KOPT-K1 (cell line): Measurements from ENCODE around the gene FRMD4A.

ENCODE experiments used
- H3K27ac ChIP-seq: fragments of 200-600 bp; sonication (generic); 2 replicates; pipeline ENCODE4 v1.5.1; 2016; ENCODE audit warnings: antibody characterized with exemption, mild to moderate bottlenecking, low read depth, low read length; ENCODE audit not compliant: poor library complexity, severe bottlenecking
- H3K36me3 ChIP-seq: fragments of 200-600 bp; sonication (generic); 2 replicates; pipeline ENCODE4 v1.5.1; 2017; ENCODE audit warnings: antibody characterized with exemption, mild to moderate bottlenecking, low read length, moderate library complexity; ENCODE audit not compliant: insufficient read depth
- H3K9me3 ChIP-seq: fragments of 200-600 bp; sonication (generic); 2 replicates; pipeline ENCODE4 v1.5.1; 2017; ENCODE audit warnings: antibody characterized with exemption, low read length, mild to moderate bottlenecking; ENCODE audit not compliant: insufficient read depth, poor library complexity, severe bottlenecking

Gene FRMD4A

DNA sequence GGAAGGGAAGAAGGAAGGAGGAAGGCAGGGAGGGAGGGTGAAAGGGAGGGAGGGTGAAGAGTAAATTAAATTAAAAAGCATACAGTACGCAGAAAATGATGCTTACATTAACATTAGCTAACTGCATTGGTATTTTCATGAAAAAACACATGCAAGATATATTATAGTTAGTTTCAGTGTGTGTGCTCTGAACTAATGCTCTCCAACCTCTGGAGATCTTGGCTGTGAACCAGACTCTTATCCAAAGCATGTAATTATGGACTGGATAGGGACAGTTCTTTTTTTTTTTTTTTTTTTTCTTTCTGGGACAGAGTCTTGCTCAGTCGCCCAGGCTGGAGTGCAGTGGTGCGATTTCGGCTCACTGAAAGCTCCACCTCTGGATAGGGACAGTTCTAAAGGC, 357.0 kb downstream of the FRMD4A start:
- Histone ChIP-seq H3K36me3 (no peaks in the 10 kb centered on the region), H3K9me3 (no peaks in the 10 kb centered on the region), H3K27ac (no peak overlapping the region)

DNA sequence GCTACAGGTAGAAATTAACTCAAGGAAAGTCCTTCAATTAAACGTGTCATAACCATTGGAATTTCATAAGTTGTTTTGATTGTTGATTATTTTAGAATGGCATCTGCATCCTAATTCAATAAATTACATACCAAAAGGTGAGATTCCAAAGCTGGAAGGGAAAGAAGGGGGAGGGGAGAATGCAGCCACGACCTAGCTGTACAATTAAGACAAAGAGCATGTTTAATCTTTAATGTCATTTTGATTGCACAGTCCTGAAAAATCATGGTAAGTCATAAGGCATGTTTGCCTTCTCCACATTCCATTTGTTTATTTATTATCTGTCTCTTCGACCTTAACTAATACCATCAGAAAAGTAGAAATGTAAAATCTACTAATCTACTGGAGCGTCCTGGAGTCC, 358.1 kb downstream of the FRMD4A start:
- Histone ChIP-seq H3K9me3 (no peaks in the 10 kb centered on the region), H3K27ac (no peak overlapping the region), H3K36me3 (no peaks in the 10 kb centered on the region)

- H3K36me3 ChIP-seq = no peaks in the 10 kb centered on the region
- H3K9me3 ChIP-seq = no peaks in the 10 kb centered on the region
- H3K27ac ChIP-seq = no peak overlapping the region
These were observed 358.9 kb downstream of the FRMD4A start for GRCh38 chr10:13971601-13972475.

- Histone ChIP-seq H3K9me3 (no peaks in the 10 kb centered on the region), H3K36me3 (no peaks in the 10 kb centered on the region), H3K27ac (no peak overlapping the region)
These were observed 359.8 kb downstream of the FRMD4A start for GRCh38 chr10:13970957-13971353.

DNA sequence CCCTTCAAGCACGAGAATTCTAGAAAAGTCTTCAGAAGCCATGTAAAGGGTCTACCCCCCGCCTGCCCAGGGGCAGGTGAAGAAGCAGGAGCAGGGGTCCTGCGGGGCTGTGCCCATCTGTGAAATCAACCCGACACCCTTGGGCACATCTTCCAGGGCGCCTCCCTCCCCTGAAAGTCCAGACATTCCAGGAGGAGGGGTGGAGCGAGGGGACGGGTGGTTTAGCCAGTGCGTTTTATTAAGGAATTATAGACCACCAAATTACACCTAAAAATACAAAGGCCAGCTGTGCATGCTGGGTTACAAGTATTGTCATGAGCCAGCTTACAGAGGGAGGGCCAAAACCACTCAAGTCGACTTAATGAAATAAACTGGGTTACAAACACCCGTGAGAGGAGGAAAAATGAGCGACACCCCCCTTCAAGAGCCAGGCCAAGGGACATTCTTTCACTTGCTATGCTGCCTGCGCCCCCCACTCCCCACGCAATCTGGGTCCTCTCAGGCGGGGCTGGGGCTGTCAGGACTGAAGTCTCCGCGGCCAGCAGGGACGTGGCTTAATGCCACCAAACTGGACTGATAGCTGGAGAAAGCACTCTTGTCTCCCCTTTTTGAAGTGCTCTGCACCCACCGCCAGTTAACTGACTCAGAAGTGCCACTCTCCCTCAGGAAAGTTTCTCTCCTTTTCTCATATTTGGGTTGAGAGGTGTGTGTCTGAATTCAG, 360.3 kb downstream of the FRMD4A start:
- no peaks in the 10 kb centered on the region for H3K36me3 ChIP-seq
- H3K9me3 ChIP-seq = no peaks in the 10 kb centered on the region
- no peak overlapping the region for H3K27ac ChIP-seq

DNA sequence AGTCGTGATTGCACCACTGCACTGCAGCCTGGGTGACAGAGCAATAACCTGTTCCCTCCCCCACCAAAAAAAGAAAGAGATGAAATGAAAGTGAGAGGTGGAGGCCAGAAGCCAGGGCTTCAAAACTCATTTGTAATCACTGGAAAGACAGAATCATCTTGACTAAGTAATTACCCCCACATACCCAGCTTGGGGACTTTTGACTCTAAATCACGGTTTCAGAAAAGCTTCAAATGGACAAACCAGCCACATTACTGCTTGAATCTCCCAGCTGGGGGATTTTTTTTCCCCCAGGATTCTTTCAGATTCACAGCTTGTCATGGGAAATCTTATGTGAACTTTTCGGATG, 361.0 kb downstream of the FRMD4A start:
- Histone ChIP-seq H3K36me3 (no peaks in the 10 kb centered on the region), H3K9me3 (no peaks in the 10 kb centered on the region), H3K27ac (no peak overlapping the region)

GRCh38 chr10:13969118-13969791, 361.5 kb downstream of the FRMD4A start:
- Histone ChIP-seq H3K27ac (no peak overlapping the region), H3K36me3 (no peaks in the 10 kb centered on the region), H3K9me3 (no peaks in the 10 kb centered on the region)

DNA sequence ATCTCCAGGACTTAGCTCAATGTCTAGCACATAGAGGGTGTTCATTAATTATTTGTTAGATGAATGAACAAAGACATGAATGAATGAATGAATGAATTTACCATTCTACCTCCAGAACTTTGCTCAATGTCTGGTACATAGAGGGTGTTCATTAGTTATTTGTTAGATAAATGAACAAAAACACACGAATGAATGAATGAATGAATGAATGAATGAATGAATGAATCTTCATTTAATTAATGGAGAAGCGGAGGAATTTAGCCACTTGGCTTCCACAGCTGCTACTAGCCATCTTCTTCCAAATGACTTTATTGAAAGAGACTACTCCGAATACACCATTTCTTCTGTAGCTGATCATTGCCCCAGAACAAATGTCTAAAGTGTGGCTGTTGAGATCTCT, 368.9 kb downstream of the FRMD4A start:
- Histone ChIP-seq H3K27ac (no peak overlapping the region), H3K36me3 (no peaks in the 10 kb centered on the region), H3K9me3 (no peaks in the 10 kb centered on the region)

- H3K9me3 ChIP-seq = no peaks in the 10 kb centered on the region
- no peaks in the 10 kb centered on the region for H3K36me3 ChIP-seq
- H3K27ac ChIP-seq = no peak overlapping the region
These were observed 369.6 kb downstream of the FRMD4A start for GRCh38 chr10:13961097-13961496.

DNA sequence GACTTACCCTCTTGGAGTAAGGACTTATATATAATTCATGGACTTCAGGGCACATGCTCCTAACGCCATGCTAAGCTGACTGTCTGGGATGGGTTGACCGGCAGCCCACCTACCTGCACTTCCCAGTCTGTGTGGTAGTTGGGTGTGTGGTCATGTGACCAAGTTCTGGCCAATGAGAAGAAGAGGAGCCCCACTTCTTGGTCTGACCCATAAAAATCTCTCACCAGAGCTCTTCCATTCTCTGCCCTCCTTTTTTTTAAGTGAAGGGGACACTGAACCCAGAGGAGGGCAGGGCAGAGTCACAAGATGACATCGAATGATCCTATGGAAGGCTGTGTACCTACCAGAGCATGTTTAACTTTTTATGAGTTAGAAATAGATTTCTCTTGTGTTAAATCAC, 370.1 kb downstream of the FRMD4A start:
- no peaks in the 10 kb centered on the region for H3K36me3 ChIP-seq
- H3K27ac ChIP-seq = no peak overlapping the region
- H3K9me3 ChIP-seq = no peaks in the 10 kb centered on the region

DNA sequence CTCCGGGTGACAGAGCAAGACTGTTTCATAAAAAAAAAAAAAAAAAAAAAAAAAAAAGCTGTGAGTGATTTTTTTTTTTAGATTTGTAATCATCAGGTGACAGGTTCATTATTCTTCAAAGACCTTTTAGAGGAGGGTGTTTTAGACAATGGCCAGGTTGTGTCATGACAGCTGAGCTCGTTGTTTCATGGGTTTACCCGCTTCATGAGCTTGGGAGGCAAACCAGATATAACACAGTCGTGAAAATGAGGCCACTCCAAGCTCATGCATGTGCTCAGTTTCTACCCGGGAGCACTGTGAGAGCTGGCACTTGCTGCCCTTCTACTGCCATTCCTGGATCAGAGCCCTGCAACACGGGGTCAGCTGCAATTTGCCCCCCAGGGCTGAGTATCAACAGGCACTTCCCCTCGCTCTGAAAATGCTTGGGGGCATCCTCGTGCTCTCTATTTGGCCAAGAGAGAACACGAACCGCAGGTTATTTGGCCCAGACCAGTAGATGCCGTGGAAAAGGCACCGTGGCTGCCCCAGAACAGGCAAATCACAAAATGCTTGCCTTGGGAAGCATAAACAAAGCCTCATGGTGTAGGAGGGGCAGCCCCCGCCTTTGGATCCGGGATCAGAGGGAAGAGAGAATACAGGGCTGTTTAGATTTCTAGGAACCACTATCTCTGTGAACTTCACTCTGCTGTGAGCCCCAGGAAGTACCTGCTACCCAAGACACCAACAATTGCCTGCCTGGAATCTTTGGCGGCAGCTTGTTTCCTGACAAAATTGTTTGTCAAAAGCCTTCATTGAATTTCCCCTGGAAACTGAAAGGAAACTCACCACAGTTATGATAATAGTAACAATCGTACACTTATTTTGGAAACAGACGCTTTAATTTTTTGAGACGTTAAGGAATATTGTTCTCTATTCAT, 371.0 kb downstream of the FRMD4A start:
- Histone ChIP-seq H3K9me3 (no peaks in the 10 kb centered on the region), H3K36me3 (no peaks in the 10 kb centered on the region), H3K27ac (no peak overlapping the region)

DNA sequence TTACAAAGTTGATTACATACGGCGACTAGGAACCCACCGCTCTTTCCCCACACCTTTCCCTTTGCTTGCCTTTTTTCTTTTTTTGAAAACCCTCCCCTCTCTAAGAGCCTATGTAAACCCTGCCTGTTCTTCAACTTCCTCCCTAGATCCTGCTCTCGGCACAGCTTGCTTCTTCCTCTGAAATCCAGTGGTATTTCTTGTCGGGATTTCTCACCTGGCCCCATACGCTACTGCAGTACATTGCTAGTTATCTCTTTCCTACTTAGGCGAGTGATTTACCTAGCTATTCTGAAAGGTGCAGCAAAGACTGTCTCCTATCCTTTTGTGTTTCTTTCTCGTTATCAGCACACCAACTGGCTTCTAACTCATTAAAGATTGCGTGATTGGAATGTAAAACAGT, 372.9 kb downstream of the FRMD4A start:
- Histone ChIP-seq H3K9me3 (no peaks in the 10 kb centered on the region), H3K36me3 (no peaks in the 10 kb centered on the region), H3K27ac (no peak overlapping the region)

DNA sequence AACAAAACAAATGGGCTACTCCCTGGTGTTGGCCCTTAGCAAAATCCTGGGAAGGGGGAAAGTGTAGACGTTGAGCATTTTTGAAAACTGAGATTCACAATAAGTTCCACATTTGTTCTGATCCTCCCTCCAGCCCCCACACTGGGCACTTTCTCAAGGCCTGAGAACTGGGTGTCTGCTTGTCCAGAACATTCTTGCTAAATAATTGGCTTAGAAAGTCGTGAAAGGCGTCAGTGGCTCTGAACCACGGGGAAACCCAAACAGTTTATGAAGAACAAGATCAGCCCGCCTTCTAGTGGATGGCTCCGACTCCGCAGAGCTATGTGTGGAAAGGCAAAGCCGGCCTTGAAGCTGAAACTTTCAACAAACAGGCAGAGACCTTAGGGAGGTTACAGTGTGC, 373.9 kb downstream of the FRMD4A start:
- no peaks in the 10 kb centered on the region for H3K9me3 ChIP-seq
- no peak overlapping the region for H3K27ac ChIP-seq

DNA sequence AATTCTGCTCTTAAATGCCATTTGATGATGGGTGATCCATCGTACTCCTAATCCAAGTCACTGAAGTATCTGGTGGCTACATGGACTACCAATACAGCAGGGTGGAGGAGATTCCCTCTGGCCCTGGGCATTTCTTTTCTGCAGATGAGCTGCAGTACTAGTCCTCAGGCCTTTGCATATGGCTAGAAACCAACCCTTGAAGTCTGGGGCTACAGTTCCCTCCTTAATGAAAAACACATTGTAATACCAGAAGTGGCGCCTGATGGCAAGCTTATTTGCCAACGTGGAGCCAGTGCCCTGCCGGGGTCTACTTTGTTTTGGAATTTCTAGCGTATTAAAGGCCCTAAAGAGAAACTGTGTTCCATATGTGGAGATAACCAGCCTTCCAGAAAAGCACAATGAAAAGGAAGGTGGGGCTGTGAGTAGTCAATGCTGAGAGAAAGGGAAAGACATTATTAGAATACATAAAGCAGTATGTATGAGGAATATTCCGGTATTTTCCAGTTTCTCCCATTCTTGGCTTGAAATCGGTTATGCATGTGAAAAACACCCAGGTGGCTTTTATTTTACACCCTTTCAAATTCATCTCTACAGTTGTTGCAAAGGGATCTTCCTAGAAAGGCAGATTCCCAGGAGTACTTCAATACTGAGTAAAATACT, 375.2 kb downstream of the FRMD4A start:
- H3K27ac ChIP-seq = no peak overlapping the region

More for the DNA sequence above, 373.9 kb downstream of the FRMD4A start:
- no peaks in the 10 kb centered on the region for H3K36me3 ChIP-seq

More for the DNA sequence above, 375.2 kb downstream of the FRMD4A start:
- Histone ChIP-seq H3K36me3 (no peaks in the 10 kb centered on the region), H3K9me3 (no peaks in the 10 kb centered on the region)
